ENCODE data around the gene SPN.

- TF ChIP-seq POLR2AphosphoS5 (IDR thresholded peaks at IDR 0.05) (no peak), POLR2A (IDR thresholded peaks at IDR 0.05) (no peak)
Measured at GRCh38 chr16:29688172-29688571, 25.1 kb downstream of the SPN start.
